ENCODE data around the gene ANKRD55.

DNA sequence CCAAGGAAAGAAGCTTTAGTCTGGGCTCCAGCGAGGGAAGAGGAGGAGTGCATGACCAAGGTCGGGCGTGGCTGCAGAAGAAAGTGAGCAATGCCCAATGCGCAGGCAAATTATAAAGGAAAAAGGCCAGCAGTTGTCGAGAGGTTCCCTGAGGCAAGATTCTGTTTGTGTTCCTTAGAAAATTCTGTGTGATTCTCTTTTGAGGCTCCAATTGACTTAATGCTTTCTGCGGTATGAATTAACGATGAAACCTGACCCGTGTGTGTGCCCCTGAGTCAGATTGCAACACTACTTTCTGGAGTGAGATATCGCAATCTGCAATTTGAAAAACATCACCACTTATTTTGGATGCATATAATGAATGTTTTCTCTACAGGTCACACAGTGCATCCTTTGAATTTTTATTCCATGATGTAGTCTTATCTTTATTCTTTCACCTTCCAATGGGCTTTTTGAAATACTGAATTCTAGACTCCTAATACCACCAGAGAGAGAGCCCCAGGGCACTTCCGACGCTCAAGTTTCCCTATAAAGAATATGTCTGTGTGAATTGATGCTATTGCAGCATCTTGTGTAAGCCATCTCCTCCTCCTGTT is 120.5 kb downstream of the ANKRD55 start:
- TF ChIP-seq, protein P1, sequence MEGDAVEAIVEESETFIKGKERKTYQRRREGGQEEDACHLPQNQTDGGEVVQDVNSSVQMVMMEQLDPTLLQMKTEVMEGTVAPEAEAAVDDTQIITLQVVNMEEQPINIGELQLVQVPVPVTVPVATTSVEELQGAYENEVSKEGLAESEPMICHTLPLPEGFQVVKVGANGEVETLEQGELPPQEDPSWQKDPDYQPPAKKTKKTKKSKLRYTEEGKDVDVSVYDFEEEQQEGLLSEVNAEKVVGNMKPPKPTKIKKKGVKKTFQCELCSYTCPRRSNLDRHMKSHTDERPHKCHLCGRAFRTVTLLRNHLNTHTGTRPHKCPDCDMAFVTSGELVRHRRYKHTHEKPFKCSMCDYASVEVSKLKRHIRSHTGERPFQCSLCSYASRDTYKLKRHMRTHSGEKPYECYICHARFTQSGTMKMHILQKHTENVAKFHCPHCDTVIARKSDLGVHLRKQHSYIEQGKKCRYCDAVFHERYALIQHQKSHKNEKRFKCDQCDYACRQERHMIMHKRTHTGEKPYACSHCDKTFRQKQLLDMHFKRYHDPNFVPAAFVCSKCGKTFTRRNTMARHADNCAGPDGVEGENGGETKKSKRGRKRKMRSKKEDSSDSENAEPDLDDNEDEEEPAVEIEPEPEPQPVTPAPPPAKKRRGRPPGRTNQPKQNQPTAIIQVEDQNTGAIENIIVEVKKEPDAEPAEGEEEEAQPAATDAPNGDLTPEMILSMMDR (conservative IDR thresholded peaks at IDR 0.05) = no peak
- no peak for TF ChIP-seq EZH2 (IDR thresholded peaks at IDR 0.05; ENCODE audit: low read depth)

All from PC-9 (cell line).